T47D (cell line): ENCODE data around the gene CARD16.
A peak's percentile ranks its signal among the peaks of the same experiment; 100 is the strongest.
"Not testable (repeated sequence)": the region's sequence is repeated elsewhere in the genome, so short reads cannot be mapped to it uniquely, and the experiment has no call there.

Experiments used
- DNase-seq, 2 experiments: peaks; one replicate each; pipeline versions ENCODE4 v3.0.0 to v3.0.0-alpha.2; 2011 to 2012; ENCODE audit warnings: low read depth in 1 of 2, low spot score in 1 of 2
- JUND ChIP-seq: IDR thresholded peaks from 2 replicates; pipeline ENCODE4 v1.6.1; 2012; ENCODE audit warnings: low read depth
- in situ Hi-C: cut with HindIII; loops from 2 replicates; pipeline ENCODE4 v1.10.0; 2016; ENCODE audit warnings: low sequenced_read_pairs, low pct_unique_long_range_greater_than_20kb

Gene CARD16

GRCh38 chr11:105057432-105057831 is 12.3 kb upstream of the CARD16 start:
- in situ Hi-C loops, result no loop called here
- no peak for TF ChIP-seq JUND
- no peak for DNase-seq

DNA sequence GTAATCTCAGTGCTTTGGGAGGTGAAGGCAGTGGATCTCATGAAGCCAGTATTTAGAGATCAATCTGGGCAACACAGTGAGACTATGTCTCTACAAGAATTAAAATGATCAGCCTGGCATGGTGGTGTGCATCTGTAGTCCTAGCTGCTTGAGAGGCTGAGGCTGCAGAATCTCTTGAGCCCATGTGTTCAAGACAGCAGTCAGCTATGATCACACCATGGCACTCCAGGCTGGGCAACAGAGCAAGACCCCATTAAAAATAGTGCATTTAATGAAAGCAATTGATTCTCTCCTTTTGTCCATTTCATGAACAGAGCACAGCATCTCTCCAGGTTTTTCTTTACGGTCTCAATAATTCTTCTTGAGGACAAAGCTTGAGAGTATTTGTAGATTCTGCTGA is 11.3 kb upstream of the CARD16 start:
- in situ Hi-C loops, result no loop called here
- DNase-seq, result no peak
- TF ChIP-seq JUND, result no peak

GRCh38 chr11:105054723-105055493 is 9.8 kb upstream of the CARD16 start:
- DNase-seq, result no peak
- in situ Hi-C loops, result no loop called here
- TF ChIP-seq JUND, result no peak

DNA sequence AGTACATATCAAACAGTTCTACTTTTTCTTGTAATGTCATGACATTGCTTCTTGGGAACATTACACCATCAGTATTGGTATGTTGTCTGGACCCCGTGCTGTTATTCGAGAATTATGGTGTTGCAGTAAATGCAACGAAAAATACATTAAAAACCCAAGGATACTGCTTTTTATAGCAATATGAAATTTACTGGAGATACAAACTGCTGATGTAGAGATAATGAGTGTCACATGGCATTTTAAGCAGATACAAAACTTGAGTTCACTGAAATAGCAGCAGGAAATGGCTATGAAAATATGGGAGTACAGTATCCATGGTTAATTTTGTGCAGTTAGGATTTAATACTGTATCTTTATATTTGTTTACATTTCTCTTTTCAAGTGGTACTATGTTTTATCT is 7.4 kb upstream of the CARD16 start:
- no peak for TF ChIP-seq JUND
- in situ Hi-C loops, result no loop called here
- DNase-seq, result no peak

GRCh38 chr11:105051559-105051958 is 6.4 kb upstream of the CARD16 start:
- in situ Hi-C loops, result no loop called here
- DNase-seq, result no peak
- TF ChIP-seq JUND, result no peak

GRCh38 chr11:105049481-105049880 is 4.3 kb upstream of the CARD16 start:
- DNase-seq, result no peak
- in situ Hi-C loops, result no loop called here
- TF ChIP-seq JUND, result no peak

DNA sequence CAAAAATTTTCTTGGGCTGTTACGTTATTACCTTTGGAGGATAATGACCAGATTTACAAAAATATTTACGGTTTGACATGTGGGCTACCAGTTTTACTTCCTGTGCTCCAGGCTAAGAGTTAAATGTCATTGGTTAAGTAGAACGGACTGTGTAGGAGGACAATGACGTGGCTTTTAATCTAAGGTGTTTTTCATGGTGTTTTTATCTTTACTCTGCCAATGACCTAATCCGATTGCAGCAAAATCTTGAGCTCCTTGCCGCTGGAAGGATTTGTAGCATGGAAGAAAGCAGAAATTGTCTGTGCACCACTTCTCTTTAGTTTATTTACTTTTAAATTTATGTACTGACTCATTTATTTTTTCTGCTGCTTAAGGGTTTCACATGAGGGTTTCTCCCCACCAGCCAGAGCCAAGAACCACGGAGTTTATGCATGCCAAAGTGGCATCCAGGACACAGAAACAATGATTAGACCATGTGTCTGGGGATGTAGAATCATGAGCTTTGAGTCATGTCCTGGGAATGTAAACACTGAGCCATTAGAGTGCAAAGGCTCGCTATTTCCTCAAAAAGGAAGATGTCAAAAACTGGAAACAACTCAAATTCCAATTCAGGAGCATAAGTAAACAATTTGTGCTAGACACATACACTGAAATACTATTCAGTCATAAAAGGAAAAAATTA is 1.9 kb upstream of the CARD16 start:
- in situ Hi-C loops, result no loop called here
- no peak for TF ChIP-seq JUND
- DNase-seq, result peak in 1 of 2 experiments; percentile 12

DNA sequence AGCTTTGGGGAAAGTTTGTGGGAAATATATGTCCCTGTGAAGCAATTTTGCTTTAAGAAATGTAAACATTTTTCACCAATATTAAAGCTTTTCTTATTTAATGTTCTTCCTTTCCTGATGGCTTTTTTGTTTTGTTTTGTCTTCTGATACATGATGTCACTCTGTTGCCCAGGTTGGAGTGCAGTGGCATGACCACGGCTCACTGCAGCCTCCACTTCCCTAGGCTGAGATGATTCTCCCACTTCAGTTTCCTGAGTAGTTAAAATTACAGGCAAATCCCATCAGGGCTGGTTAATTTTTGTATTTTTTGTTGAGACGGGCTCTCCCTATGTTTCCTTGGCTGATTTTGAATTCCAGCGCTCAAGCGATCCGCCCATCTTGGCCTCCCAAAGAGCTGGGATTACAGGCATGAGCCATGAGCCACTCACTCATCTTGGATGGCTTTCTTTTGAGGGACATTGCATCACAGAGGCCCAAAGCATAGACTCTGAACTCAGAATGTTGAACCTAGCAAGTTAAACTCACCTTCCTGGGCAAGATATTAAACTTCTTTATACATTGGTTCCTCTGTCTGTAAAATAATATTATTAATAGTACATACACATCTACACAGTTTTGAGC is 651 bp upstream of the CARD16 start:
- DNase-seq, result no peak
- in situ Hi-C loops, result no loop called here
- no peak for TF ChIP-seq JUND

DNA sequence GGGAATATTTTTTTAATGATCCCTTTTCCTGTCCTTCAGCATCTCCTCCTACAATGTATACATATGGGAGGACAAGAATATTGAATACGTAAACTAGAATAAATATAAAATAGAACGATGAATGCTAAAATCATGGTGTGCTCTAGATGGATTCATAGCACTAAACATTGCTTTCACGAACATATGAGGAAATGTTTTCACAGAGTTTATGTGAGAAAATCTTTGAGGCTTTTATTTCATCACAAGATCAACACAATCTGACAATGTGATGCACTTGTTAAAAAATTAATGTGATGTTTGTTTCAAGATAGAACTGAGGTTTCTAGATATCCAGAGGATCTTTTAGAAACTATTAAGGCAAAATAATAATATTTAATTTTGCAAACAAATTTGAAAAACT is 3.0 kb downstream of the CARD16 start:
- in situ Hi-C loops, result no loop called here
- TF ChIP-seq JUND, result no peak
- DNase-seq, result no peak

DNA sequence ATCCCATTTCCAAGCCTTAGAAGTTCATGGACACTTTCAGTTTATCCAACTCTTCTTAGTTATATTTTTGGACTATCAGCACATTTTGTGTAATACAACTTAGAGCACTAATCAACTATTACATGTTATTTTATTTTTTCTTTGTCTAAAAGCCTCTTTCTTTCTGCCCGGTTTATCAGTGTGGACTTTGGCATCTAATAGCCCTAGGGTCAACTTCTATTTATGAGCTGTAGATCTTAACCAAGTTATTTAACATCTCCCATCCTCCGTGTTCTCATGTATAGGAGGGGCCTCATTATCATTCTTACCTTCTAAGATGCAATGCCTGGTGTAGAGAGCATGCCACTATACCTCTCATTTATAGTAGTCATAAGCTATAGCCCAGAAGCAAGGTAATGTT is 4.4 kb downstream of the CARD16 start:
- DNase-seq, result no peak
- in situ Hi-C loops, result no loop called here
- TF ChIP-seq JUND, result no peak

DNA sequence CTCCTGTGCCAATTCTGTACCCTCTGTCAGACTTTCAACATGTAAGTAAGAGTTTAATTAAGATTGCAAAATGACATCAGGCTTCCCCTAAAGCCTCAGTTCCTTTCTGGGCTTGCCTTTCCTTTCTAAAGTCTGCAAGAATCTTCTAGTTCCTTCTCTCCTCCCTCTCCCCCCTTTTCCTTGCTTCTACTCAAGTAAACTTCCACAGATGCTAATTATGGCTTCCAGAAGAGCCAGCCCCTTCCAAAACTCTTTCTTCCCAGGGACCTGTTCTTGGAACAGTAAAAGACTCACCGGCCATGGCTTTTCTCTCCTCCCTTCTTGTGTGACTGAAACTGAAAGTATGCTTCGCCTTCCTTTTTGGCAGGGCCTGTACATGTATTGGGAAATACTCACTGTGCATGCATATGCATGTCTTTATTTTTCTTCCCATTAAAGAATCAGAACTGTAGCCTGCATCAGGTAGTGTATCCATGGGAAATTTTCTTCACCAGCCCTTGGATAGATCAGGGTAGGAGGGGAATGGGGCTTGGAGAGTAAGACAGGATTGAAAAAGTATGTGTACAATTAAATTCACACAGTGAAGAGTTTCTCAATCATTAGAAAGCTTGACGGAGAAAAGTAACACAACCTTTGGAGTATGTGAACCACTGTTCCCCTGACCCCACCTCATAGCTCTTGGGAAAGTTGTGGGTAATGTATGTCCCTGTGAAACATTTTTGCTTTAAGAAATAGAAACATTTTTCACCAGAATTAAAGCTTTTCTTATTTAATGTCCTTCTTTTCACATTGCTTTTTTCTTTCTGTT is 10.1 kb downstream of the CARD16 start, which contains the start of gene CASP1:
CASP1 (minus strand) TSS at position 332 of the 808 bp plus-strand sequence; CDS start at position 301, 31 bp downstream.
- no peak for TF ChIP-seq JUND
- peak; percentile 18 to 52 for DNase-seq
- in situ Hi-C loops, result no loop called here

- DNase-seq, in situ Hi-C loops: not testable (repeated sequence)
Measured at GRCh38 chr11:105034388-105034787, 10.7 kb downstream of the CARD16 start.
